ENCODE measurements around the gene EBNA1BP2. TPM values are rescaled to one million over a fixed set of nuclear protein-coding genes. Genes with fewer than 3 reads are reported as not detected.

EBNA1BP2 gene
- total and polyA plus RNA-seq, 2 donors (not counting 3 experiments of a cell fraction or from before 2014, with no cell fraction given): 47.8 to 104 TPM

DNA sequence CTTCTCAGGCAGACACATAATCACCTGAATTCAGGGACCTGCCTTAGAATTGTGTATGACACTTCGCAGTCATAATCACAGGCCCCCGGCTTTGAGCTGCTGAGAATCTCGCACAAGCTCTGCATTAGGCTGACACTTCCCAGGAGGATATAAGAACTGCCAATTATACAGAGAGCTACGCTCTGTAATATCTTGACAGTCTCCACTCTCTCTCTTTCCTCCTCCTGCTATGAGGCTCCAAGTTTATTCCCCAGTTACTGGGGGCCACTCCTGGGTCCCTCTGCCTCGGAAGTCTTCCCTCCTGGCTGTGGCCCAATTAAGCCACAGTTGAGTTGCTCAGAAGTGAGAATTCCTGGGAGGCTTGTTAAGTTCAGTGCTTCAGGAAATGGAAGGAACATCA lies 42.7 kb downstream of the EBNA1BP2 start:
- Histone ChIP-seq H3K27ac (ENCODE audit: insufficient read depth, low read depth, low read length) (no peak overlapping the region), H3K79me2 (ENCODE audit: control insufficient read depth, insufficient read depth, low read length) (no peaks in the 10 kb centered on the region), H3K4me3 (replicated peaks in 1 of 3; ENCODE audit: insufficient read depth in 1 of 3, low read depth in 1 of 3, low read length in 3 of 3) (no peak overlapping the region), H3K4me1 (ENCODE audit: control insufficient read depth, extremely low read depth, insufficient read depth, low read length) (no peaks in the 10 kb centered on the region), H3K9me3 (replicated peaks; ENCODE audit: control insufficient read depth, insufficient read depth, low read length) (no peaks in the 10 kb centered on the region), H2AFZ (ENCODE audit: low read depth, low read length) (no peak overlapping the region), H3K36me3 (ENCODE audit: control insufficient read depth in 2 of 2, extremely low read depth in 1 of 2, insufficient read depth in 2 of 2, low read length in 2 of 2) (no peaks in the 10 kb centered on the region), H4K20me1 (replicated peaks; ENCODE audit: control insufficient read depth, extremely low read depth, insufficient read depth, low read length) (no peaks in the 10 kb centered on the region), H3K4me2 (ENCODE audit: insufficient read depth, low read length) (no peak overlapping the region), H3K9ac (replicated peaks; ENCODE audit: extremely low read depth, insufficient read depth, low read length) (no peak overlapping the region), H3K9me1 (replicated peaks; ENCODE audit: control insufficient read depth, extremely low read depth, insufficient read depth, low read length) (no peaks in the 10 kb centered on the region), H3K27me3 (ENCODE audit: control insufficient read depth in 2 of 2, insufficient read depth in 2 of 2, low read length in 2 of 2) (peaks cover 8 to 30% of the 10 kb centered on the region in 2 experiments)
- FAIRE-seq (no peak), DNase-seq (ENCODE audit: low read depth, low spot score) (no peak)
- no peak for TF ChIP-seq POLR2A (IDR thresholded peaks at IDR 0.05; ENCODE audit: low read depth, low read length)
- POLR2A ChIA-PET: no interaction called here
- intact Hi-C loops (cut with micrococcal nuclease) (no loop called here), dilution Hi-C loops (cut with MboI; ENCODE audit: extremely low pct_ligation_motif_present, low sequenced_read_pairs) (no loop called here)
- no TSS peak for BruUV-seq (replicated peaks)
- CTCF ChIA-PET: interaction anchor here (0.9 kb wide), 1 partner anchor 98 kb away, joined by 3 read pairs; no protein-coding TSS in a partner anchor

DNA sequence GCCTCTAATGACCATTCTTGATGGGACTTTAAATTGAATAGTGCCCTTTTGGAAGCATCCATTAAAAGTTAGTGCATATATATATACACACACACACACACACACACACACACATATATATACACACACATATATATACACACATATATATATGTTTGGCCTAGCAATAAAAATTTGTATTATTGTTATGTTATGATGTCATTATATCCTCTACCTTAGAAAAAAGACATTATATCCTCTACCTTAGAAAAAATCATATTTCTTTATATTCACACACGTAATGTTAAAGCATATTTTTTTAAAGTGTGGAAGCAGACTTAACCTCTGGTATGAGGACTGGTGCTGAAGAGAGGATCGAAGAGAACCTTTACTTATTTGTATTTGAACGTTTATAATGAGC lies 43.3 kb downstream of the EBNA1BP2 start:
- no TSS peak for BruUV-seq (replicated peaks)
- Histone ChIP-seq H4K20me1 (replicated peaks; ENCODE audit: control insufficient read depth, extremely low read depth, insufficient read depth, low read length) (no peaks in the 10 kb centered on the region), H3K4me1 (ENCODE audit: control insufficient read depth, extremely low read depth, insufficient read depth, low read length) (no peaks in the 10 kb centered on the region), H3K9ac (replicated peaks; ENCODE audit: extremely low read depth, insufficient read depth, low read length) (no peak overlapping the region), H3K36me3 (ENCODE audit: control insufficient read depth in 2 of 2, extremely low read depth in 1 of 2, insufficient read depth in 2 of 2, low read length in 2 of 2) (no peaks in the 10 kb centered on the region), H3K4me2 (ENCODE audit: insufficient read depth, low read length) (no peak overlapping the region), H3K4me3 (replicated peaks in 1 of 3; ENCODE audit: insufficient read depth in 1 of 3, low read depth in 1 of 3, low read length in 3 of 3) (no peak overlapping the region), H3K27ac (ENCODE audit: insufficient read depth, low read depth, low read length) (no peak overlapping the region), H2AFZ (ENCODE audit: low read depth, low read length) (no peak overlapping the region), H3K9me3 (replicated peaks; ENCODE audit: control insufficient read depth, insufficient read depth, low read length) (no peaks in the 10 kb centered on the region), H3K27me3 (ENCODE audit: control insufficient read depth in 2 of 2, insufficient read depth in 2 of 2, low read length in 2 of 2) (peaks cover 8 to 25% of the 10 kb centered on the region in 2 experiments), H3K9me1 (replicated peaks; ENCODE audit: control insufficient read depth, extremely low read depth, insufficient read depth, low read length) (no peaks in the 10 kb centered on the region), H3K79me2 (ENCODE audit: control insufficient read depth, insufficient read depth, low read length) (no peaks in the 10 kb centered on the region)
- dilution Hi-C loops (cut with MboI; ENCODE audit: extremely low pct_ligation_motif_present, low sequenced_read_pairs) (no loop called here), intact Hi-C loops (cut with micrococcal nuclease) (no loop called here)
- POLR2A ChIA-PET: no interaction called here
- no peak for DNase-seq (ENCODE audit: low read depth, low spot score)
- no peak for TF ChIP-seq MYC (IDR thresholded peaks at IDR 0.05; ENCODE audit: low read depth, low read length)
- no peak for TF ChIP-seq EZH2 (IDR thresholded peaks at IDR 0.05; ENCODE audit: borderline replicate concordance, low read depth, low read length, severe bottlenecking)
- TF ChIP-seq GATA2 (IDR thresholded peaks at IDR 0.05; ENCODE audit: insufficient read depth, insufficient read length, low read depth, low read length): no peak
- TF ChIP-seq POLR2AphosphoS5 (IDR thresholded peaks at IDR 0.05; ENCODE audit: insufficient read depth, low read depth, low read length): no peak
- TF ChIP-seq, protein P1, sequence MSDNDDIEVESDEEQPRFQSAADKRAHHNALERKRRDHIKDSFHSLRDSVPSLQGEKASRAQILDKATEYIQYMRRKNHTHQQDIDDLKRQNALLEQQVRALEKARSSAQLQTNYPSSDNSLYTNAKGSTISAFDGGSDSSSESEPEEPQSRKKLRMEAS (IDR thresholded peaks at IDR 0.05; ENCODE audit: insufficient read depth, insufficient read length): no peak
- no peak for TF ChIP-seq JUN (IDR thresholded peaks at IDR 0.05; ENCODE audit: borderline replicate concordance, insufficient read depth, insufficient read length, low read depth)
- TF ChIP-seq POLR2A (IDR thresholded peaks at IDR 0.05; ENCODE audit: low read depth, low read length): no peak
- no peak for TF ChIP-seq FOS (IDR thresholded peaks at IDR 0.05; ENCODE audit: borderline replicate concordance, insufficient read depth, low read length)
- TF ChIP-seq, protein P2, sequence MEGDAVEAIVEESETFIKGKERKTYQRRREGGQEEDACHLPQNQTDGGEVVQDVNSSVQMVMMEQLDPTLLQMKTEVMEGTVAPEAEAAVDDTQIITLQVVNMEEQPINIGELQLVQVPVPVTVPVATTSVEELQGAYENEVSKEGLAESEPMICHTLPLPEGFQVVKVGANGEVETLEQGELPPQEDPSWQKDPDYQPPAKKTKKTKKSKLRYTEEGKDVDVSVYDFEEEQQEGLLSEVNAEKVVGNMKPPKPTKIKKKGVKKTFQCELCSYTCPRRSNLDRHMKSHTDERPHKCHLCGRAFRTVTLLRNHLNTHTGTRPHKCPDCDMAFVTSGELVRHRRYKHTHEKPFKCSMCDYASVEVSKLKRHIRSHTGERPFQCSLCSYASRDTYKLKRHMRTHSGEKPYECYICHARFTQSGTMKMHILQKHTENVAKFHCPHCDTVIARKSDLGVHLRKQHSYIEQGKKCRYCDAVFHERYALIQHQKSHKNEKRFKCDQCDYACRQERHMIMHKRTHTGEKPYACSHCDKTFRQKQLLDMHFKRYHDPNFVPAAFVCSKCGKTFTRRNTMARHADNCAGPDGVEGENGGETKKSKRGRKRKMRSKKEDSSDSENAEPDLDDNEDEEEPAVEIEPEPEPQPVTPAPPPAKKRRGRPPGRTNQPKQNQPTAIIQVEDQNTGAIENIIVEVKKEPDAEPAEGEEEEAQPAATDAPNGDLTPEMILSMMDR (IDR thresholded peaks at IDR 0.05; ENCODE audit: extremely low read depth in 1 of 2, insufficient read depth in 1 of 2, low read depth in 1 of 2, low read length in 2 of 2): no peak
- CTCF ChIA-PET: no interaction called here
- no peak for FAIRE-seq
